Endodermal cell (in vitro differentiated cells): ENCODE data around the gene CDC6. TPM values are rescaled to one million over a fixed set of nuclear protein-coding genes. Genes with fewer than 3 reads are reported as not detected.

Experiments
- DNase-seq: peaks from one replicate; pipeline ENCODE4 v3.0.0-alpha.2; 2017
- H3K27ac ChIP-seq: 2 replicates; pipeline ENCODE4 v1.5.1; 2013; ENCODE audit warnings: mild to moderate bottlenecking, low read depth, low read length, moderate library complexity
- H3K27me3 ChIP-seq: 2 replicates; pipeline ENCODE4 v1.6.1; 2013; ENCODE audit warnings: mild to moderate bottlenecking, low read length, moderate library complexity; ENCODE audit not compliant: insufficient read depth, control insufficient read depth, poor library complexity, severe bottlenecking
- H3K36me3 ChIP-seq: 2 replicates; pipeline ENCODE4 v1.7.0; 2013; ENCODE audit warnings: mild to moderate bottlenecking, low read length, moderate library complexity; ENCODE audit not compliant: control insufficient read depth, insufficient read depth
- H3K4me1 ChIP-seq: one replicate; pipeline ENCODE4 v1.7.0; 2013; ENCODE audit warnings: low read length; ENCODE audit not compliant: control insufficient read depth, insufficient read depth
- H3K4me3 ChIP-seq: 2 replicates; pipeline ENCODE4 v1.5.1; 2013; ENCODE audit warnings: mild to moderate bottlenecking, low read length, moderate library complexity
- H3K9ac ChIP-seq: 2 replicates; pipeline ENCODE4 v1.6.1; 2013; ENCODE audit warnings: mild to moderate bottlenecking, low read length, moderate library complexity; ENCODE audit not compliant: poor library complexity, severe bottlenecking; ENCODE audit errors: extremely low read depth
- H3K9me3 ChIP-seq: 2 replicates; pipeline ENCODE4 v1.6.1; 2013; ENCODE audit warnings: mild to moderate bottlenecking, low read length, moderate library complexity; ENCODE audit not compliant: control insufficient read depth
- H3K27ac Mint-ChIP-seq: 2 replicates; pipeline ENCODE4 v1.8.0; 2020; ENCODE audit warnings: mixed read lengths
- H3K27me3 Mint-ChIP-seq: 2 replicates; pipeline ENCODE4 v1.8.0; 2021; ENCODE audit warnings: mild to moderate bottlenecking, mixed read lengths; ENCODE audit not compliant: insufficient read depth
- H3K36me3 Mint-ChIP-seq: 2 replicates; pipeline ENCODE4 v1.8.0; 2020; ENCODE audit warnings: low read depth, mixed read lengths
- H3K4me1 Mint-ChIP-seq: 2 replicates; pipeline ENCODE4 v1.8.0; 2020; ENCODE audit warnings: mixed read lengths
- H3K4me3 Mint-ChIP-seq: 2 replicates; pipeline ENCODE4 v1.8.0; 2020; ENCODE audit warnings: mild to moderate bottlenecking, moderate library complexity, mixed read lengths
- H3K9me3 Mint-ChIP-seq: 2 replicates; pipeline ENCODE4 v1.8.0; 2020; ENCODE audit warnings: mild to moderate bottlenecking, mixed read lengths
- CTCF ChIP-seq: fragments of 200-600 bp; sonication (generic); conservative IDR thresholded peaks from 2 replicates; pipeline ENCODE4 v1.5.0; 2021; ENCODE audit warnings: antibody characterized with exemption, mild to moderate bottlenecking
- WGBS, 2 experiments: methylation state at CpG; one replicate each; pipeline versions ENCODE4 v1.1.5 to v1.1.7; 2013; ENCODE audit warnings: missing lambda C conversion rate in 2 of 2, mixed read lengths in 1 of 2; ENCODE audit not compliant: insufficient coverage in 1 of 2, insufficient read length in 1 of 2; 5-methylcytosine and 5-hydroxymethylcytosine counted together
- total RNA-seq, 2 donors: library from RNA; stranded (reverse); fragmentation: NEBNext Ultra II Directional in 1 of 2; extraction: Animal tissue kit (Norgen Biotek cat#: 25700) in 1 of 2; gene quantifications; 2 replicates in 1 of 2; 3 replicates in 1 of 2; pipeline ENCODE4 v1.2.1, GENCODE V29; 2021

CDC6 gene
- total RNA-seq, 2 donors from 2014 or later = 88.4 to 95.4 TPM

GRCh38 chr17:40317880-40318829 is 30.5 kb downstream of the CDC6 start:
- 0% methylated on average over 45 to 70 of the region's 70 CpGs for WGBS, 2 experiments
- H3K9me3 Mint-ChIP-seq = no peaks in the 10 kb centered on the region
- H3K4me3 ChIP-seq = peak overlapping the region; percentile 88

GRCh38 chr17:40318830-40319391 is 31.2 kb downstream of the CDC6 start:
- Mint-ChIP-seq H3K27ac (no peak overlapping the region), H3K27me3 (peaks cover 20% of the 10 kb centered on the region), H3K4me1 (peaks cover 35% of the 10 kb centered on the region), H3K9me3 (no peaks in the 10 kb centered on the region), H3K36me3 (no peaks in the 10 kb centered on the region), H3K4me3 (peak overlapping the region; percentile 62)
- H3K4me3 ChIP-seq = peak overlapping the region; percentile 88
- 27 to 47% methylated on average over 5 to 13 of the region's 13 CpGs for WGBS, 2 experiments
- no peaks in the 10 kb centered on the region for H3K36me3 ChIP-seq
- peaks cover 12% of the 10 kb centered on the region for H3K4me1 ChIP-seq
- H3K9me3 ChIP-seq = no peaks in the 10 kb centered on the region
- peak overlapping the region; percentile 77 for H3K9ac ChIP-seq
- peak; percentile 27 for TF ChIP-seq CTCF
- H3K27ac ChIP-seq = no peak overlapping the region
- H3K27me3 ChIP-seq = peaks cover 5% of the 10 kb centered on the region
- peak; percentile 59 for DNase-seq

More at GRCh38 chr17:40317880-40318829, 30.5 kb downstream of the CDC6 start:
- no peak for TF ChIP-seq CTCF
- Mint-ChIP-seq H3K27ac (peak overlapping the region; percentile 92), H3K27me3 (peaks cover 20% of the 10 kb centered on the region), H3K4me1 (peaks cover 41% of the 10 kb centered on the region), H3K36me3 (no peaks in the 10 kb centered on the region), H3K4me3 (peak overlapping the region; percentile 62)
- peak overlapping the region; percentile 77 for H3K9ac ChIP-seq
- H3K4me1 ChIP-seq = peaks cover 12% of the 10 kb centered on the region
- H3K27ac ChIP-seq = peak overlapping the region; percentile 49
- no peaks in the 10 kb centered on the region for H3K9me3 ChIP-seq
- H3K27me3 ChIP-seq = peaks cover 5% of the 10 kb centered on the region
- no peaks in the 10 kb centered on the region for H3K36me3 ChIP-seq
- peak; percentile 99 for DNase-seq

GRCh38 chr17:40319651-40320540 is 32.2 kb downstream of the CDC6 start:
- 88 to 100% methylated on average over 1 to 11 of the region's 11 CpGs for WGBS, 2 experiments
- Mint-ChIP-seq H3K27me3 (peaks cover 20% of the 10 kb centered on the region), H3K36me3 (no peaks in the 10 kb centered on the region), H3K4me3 (peak overlapping the region; percentile 62), H3K4me1 (peaks cover 35% of the 10 kb centered on the region), H3K9me3 (no peaks in the 10 kb centered on the region), H3K27ac (no peak overlapping the region)
- Histone ChIP-seq H3K27ac (no peak overlapping the region), H3K9me3 (no peaks in the 10 kb centered on the region), H3K36me3 (no peaks in the 10 kb centered on the region), H3K4me1 (peaks cover 12% of the 10 kb centered on the region), H3K9ac (no peak overlapping the region), H3K27me3 (peaks cover 5% of the 10 kb centered on the region), H3K4me3 (no peak overlapping the region)
- no peak for DNase-seq
- no peak for TF ChIP-seq CTCF
